DOHH2 (cell line): ENCODE results near the gene ABCG5.

Experiments
- H3F3A ChIP-seq: fragments of 200-600 bp; sonication (generic), shearing (Covaris generic); 2 replicates; pipeline ENCODE4 v1.6.0; 2016; ENCODE audit warnings: antibody characterized with exemption, mild to moderate bottlenecking; ENCODE audit not compliant: control insufficient read depth, insufficient read depth
- H3K27ac ChIP-seq: fragments of 200-600 bp; sonication (generic); 2 replicates; pipeline ENCODE4 v1.5.1; 2014; ENCODE audit warnings: low read depth, mild to moderate bottlenecking, low read length, moderate library complexity
- H3K27me3 ChIP-seq: fragments of 200-600 bp; sonication (generic); 2 replicates; pipeline ENCODE4 v1.6.1; 2014; ENCODE audit warnings: mild to moderate bottlenecking, low read length, mixed read lengths; ENCODE audit not compliant: control insufficient read depth
- H3K36me3 ChIP-seq: fragments of 200-600 bp; sonication (generic); 2 replicates; pipeline ENCODE4 v1.6.1; 2014; ENCODE audit warnings: mild to moderate bottlenecking, low read length, moderate library complexity, mixed read lengths; ENCODE audit not compliant: control insufficient read depth
- H3K4me1 ChIP-seq: fragments of 200-600 bp; sonication (generic); 2 replicates; pipeline ENCODE4 v1.6.1; 2014; ENCODE audit warnings: mild to moderate bottlenecking, low read length, mixed read lengths; ENCODE audit not compliant: control insufficient read depth
- H3K4me2 ChIP-seq: fragments of 200-600 bp; sonication (generic); 2 replicates; pipeline ENCODE4 v1.6.0; 2014; ENCODE audit warnings: mild to moderate bottlenecking, low read length, moderate library complexity
- H3K4me3 ChIP-seq: fragments of 200-600 bp; sonication (generic); 2 replicates; pipeline ENCODE4 v1.5.1; 2014; ENCODE audit warnings: mild to moderate bottlenecking, low read length, mixed read lengths
- H3K79me2 ChIP-seq: fragments of 200-600 bp; sonication (generic); 2 replicates; pipeline ENCODE4 v1.6.1; 2014; ENCODE audit warnings: mild to moderate bottlenecking, low read length, mixed read lengths; ENCODE audit not compliant: control insufficient read depth
- H3K9me2 ChIP-seq: fragments of 200-600 bp; sonication (generic); replicated peaks from 2 replicates; pipeline ENCODE4 v1.6.1; 2014; ENCODE audit warnings: mild to moderate bottlenecking, low read length, mixed read lengths; ENCODE audit not compliant: control insufficient read depth
- H3K9me3 ChIP-seq: fragments of 200-600 bp; sonication (generic); 2 replicates; pipeline ENCODE4 v1.6.1; 2014; ENCODE audit warnings: antibody characterized with exemption, low read length, mixed read lengths; ENCODE audit not compliant: control insufficient read depth, insufficient read depth
- H4K20me1 ChIP-seq: fragments of 200-600 bp; sonication (generic); 2 replicates; pipeline ENCODE4 v1.6.0; 2014; ENCODE audit warnings: low read depth, mild to moderate bottlenecking, antibody characterized with exemption, low read length, moderate library complexity; ENCODE audit not compliant: control insufficient read depth, insufficient read depth
- EZH2phosphoT487 ChIP-seq: fragments of 200-600 bp; sonication (generic); IDR thresholded peaks from 2 replicates; pipeline ENCODE4 v1.6.1; 2017; ENCODE audit warnings: borderline replicate concordance, mild to moderate bottlenecking, antibody characterized with exemption, low read length, moderate library complexity, mixed read lengths
- TF ChIP-seq, protein P1 (sequence below): fragments of 200-600 bp; sonication (generic); IDR thresholded peaks from one replicate; pipeline ENCODE4 v1.5.1; 2014; ENCODE audit warnings: antibody characterized with exemption, mild to moderate bottlenecking, low read depth, low read length; ENCODE audit not compliant: poor library complexity, severe bottlenecking

The ABCG5 gene

DNA sequence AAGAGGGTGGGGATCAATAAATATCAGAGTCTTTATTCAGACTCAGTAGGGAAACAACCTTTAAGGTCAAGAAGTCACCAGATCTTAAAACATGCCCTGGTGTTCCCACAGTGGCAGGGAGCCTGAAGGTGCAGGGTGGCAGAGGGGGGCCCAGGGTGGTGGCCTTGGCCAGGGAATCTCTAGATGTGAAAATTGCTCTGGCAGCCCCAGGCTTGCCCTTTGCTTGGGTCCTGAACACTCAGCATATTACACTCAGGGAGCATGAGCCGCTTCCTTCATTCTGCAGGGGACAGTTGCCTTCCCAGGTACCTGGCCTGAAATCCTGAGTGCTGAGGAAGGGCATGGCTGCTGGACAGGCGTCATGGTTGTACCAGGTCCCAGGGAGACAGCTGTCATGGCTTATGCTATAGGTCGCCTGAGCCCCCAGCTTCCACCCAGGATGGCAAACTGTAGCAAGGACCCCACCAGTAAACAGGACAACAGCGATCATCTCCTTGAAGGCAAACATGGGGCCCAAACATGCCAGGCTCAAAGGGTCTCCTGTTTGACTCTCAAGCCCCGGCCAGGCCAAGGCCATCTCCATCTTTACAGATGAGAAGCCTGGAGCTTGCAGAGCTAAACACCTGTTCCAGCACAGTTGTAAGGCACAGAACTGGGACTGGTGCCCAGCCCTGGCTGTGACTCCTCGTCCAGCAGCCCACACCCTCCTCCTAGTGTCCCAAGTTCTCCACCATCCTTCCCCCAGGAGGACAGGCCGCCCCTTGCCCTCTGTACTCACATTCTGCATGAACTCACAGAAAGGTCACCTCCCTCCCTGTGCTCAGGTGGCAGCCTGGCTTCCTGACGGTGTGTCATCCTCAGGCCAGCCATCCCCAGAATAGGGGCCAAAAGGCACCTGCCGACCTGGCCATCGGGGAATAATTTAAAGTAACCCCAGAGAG, 14.8 kb upstream of the ABCG5 start:
- H3K27ac ChIP-seq: no peak overlapping the region
- H3K79me2 ChIP-seq: no peaks in the 10 kb centered on the region
- H3K9me2 ChIP-seq: no peaks in the 10 kb centered on the region
- H3K4me3 ChIP-seq: no peak overlapping the region
- TF ChIP-seq EZH2phosphoT487: no peak
- TF ChIP-seq, protein P1, sequence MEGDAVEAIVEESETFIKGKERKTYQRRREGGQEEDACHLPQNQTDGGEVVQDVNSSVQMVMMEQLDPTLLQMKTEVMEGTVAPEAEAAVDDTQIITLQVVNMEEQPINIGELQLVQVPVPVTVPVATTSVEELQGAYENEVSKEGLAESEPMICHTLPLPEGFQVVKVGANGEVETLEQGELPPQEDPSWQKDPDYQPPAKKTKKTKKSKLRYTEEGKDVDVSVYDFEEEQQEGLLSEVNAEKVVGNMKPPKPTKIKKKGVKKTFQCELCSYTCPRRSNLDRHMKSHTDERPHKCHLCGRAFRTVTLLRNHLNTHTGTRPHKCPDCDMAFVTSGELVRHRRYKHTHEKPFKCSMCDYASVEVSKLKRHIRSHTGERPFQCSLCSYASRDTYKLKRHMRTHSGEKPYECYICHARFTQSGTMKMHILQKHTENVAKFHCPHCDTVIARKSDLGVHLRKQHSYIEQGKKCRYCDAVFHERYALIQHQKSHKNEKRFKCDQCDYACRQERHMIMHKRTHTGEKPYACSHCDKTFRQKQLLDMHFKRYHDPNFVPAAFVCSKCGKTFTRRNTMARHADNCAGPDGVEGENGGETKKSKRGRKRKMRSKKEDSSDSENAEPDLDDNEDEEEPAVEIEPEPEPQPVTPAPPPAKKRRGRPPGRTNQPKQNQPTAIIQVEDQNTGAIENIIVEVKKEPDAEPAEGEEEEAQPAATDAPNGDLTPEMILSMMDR: no peak
- H4K20me1 ChIP-seq: no peaks in the 10 kb centered on the region
- H3F3A ChIP-seq: no peaks in the 10 kb centered on the region
- H3K4me1 ChIP-seq: peaks cover 2% of the 10 kb centered on the region
- H3K36me3 ChIP-seq: no peaks in the 10 kb centered on the region
- peaks cover 4% of the 10 kb centered on the region for H3K27me3 ChIP-seq
- H3K4me2 ChIP-seq: no peak overlapping the region
- no peaks in the 10 kb centered on the region for H3K9me3 ChIP-seq

DNA sequence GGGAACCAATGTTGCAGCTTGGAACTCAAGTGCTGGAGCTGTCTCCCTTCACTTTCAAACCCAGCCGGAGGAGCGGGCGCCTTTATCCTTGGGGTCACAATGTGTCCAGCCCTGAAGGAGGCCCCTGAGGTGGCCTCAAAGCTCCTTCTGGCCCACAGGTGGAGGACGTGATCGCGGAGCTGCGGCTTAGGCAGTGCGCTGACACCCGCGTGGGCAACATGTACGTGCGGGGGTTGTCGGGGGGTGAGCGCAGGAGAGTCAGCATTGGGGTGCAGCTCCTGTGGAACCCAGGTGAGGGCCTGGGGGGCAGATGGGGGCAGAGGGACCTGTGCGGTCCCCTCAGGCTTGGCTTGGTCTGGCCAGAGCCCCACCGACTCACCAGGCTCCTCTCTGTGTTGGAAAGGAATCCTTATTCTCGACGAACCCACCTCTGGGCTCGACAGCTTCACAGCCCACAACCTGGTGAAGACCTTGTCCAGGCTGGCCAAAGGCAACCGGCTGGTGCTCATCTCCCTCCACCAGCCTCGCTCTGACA, 13.6 kb upstream of the ABCG5 start:
- no peaks in the 10 kb centered on the region for H3K9me2 ChIP-seq
- H3K36me3 ChIP-seq: no peaks in the 10 kb centered on the region
- no peaks in the 10 kb centered on the region for H3K9me3 ChIP-seq
- peaks cover 4% of the 10 kb centered on the region for H3K27me3 ChIP-seq
- H3K4me1 ChIP-seq: peaks cover 9% of the 10 kb centered on the region
- no peak for TF ChIP-seq EZH2phosphoT487
- TF ChIP-seq, protein P1: no peak
- no peak overlapping the region for H3K4me2 ChIP-seq
- no peaks in the 10 kb centered on the region for H3K79me2 ChIP-seq
- no peaks in the 10 kb centered on the region for H4K20me1 ChIP-seq
- H3F3A ChIP-seq: no peaks in the 10 kb centered on the region
- H3K27ac ChIP-seq: no peak overlapping the region
- no peak overlapping the region for H3K4me3 ChIP-seq

DNA sequence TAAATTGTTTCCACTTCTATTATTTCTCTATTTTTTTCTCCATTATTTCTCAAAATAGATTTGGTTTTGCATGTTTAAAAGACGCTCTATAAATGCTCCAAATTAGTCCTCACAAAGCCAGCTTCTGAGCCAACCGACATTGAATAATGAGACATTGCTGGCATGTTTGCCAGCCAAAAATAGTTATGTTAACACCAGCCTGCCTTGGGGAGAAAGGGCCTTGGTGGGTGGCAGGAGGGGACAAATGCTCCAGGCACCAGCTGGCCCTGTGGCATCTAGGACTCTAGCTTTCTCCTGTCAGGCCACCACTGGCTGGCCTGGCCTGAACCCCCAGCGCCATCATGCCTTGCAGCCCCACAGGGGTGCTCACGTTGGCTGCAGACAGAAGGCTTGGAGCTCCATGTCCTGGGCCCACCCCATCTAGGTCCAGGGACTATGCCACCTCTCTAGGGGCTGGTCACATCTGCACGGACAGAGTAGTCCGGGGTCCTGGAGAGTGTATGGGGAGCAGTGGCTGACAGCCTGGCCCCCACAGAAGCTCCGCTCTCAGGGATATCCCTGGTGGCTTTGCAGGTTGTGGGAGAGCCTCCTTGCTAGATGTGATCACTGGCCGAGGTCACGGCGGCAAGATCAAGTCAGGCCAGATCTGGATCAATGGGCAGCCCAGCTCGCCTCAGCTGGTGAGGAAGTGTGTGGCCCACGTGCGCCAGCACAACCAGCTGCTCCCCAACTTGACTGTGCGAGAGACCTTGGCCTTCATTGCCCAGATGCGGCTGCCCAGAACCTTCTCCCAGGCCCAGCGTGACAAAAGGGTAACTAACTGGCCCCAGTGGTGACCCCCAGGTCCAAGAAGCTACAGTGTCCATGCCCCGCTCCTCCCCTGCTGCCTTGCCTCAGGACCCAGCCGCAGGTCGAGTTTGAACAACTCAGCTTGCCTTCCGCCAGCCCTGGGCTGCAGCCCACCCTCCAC, 12.7 kb upstream of the ABCG5 start:
- Histone ChIP-seq H3K27ac (no peak overlapping the region), H3K9me2 (no peaks in the 10 kb centered on the region), H3K9me3 (no peaks in the 10 kb centered on the region), H3K36me3 (no peaks in the 10 kb centered on the region), H3K4me1 (peaks cover 9% of the 10 kb centered on the region), H3K79me2 (no peaks in the 10 kb centered on the region), H3K4me2 (no peak overlapping the region), H3F3A (no peaks in the 10 kb centered on the region), H3K27me3 (peaks cover 4% of the 10 kb centered on the region), H3K4me3 (no peak overlapping the region), H4K20me1 (no peaks in the 10 kb centered on the region)
- TF ChIP-seq EZH2phosphoT487: no peak
- TF ChIP-seq, protein P1: no peak
